ENCODE measurements around the gene LY86. TPM values are rescaled to one million over a fixed set of nuclear protein-coding genes. Genes with fewer than 3 reads are reported as not detected.

Gene LY86
- total RNA-seq, 2 experiments from 2014 or later: 0.90 to 1.5 TPM

DNA sequence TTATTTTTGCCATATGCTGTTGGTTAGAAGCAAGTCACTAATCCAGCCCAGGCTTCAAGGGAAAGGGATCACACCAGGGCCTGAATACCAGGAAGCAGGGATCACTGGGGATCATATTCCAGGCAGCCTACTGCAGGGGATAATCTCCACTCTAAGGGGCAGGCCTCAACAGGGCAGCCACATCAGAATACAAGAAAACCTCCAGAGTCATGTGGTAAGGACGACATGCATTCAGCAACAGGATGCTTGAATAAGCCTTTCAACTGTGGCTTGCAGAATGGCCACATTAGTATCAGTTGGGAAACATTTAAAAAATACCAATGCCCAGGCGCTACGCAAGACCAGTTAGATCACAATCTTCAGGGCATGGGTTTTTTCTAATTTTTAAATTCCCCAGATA is 109.1 kb downstream of the LY86 start:
- ATAC-seq (no peak), DNase-seq (no peak)
- Mint-ChIP-seq H3K4me3 (no peak overlapping the region), H3K27ac (no peak overlapping the region), H3K9me3 (ENCODE audit: low read depth) (no peaks in the 10 kb centered on the region), H3K27me3 (peaks cover 16% of the 10 kb centered on the region), H3K36me3 (ENCODE audit: low read depth) (no peaks in the 10 kb centered on the region), H3K4me1 (peaks cover 6% of the 10 kb centered on the region)
- CTCF ChIA-PET: no interaction called here
- intact Hi-C loops (cut with DNase I, micrococcal nuclease): no loop called here
- POLR2A ChIA-PET: no interaction called here

GRCh38 chr6:6699741-6700367 is 111.3 kb downstream of the LY86 start:
- Mint-ChIP-seq H3K27me3 (peaks cover 13% of the 10 kb centered on the region), H3K27ac (no peak overlapping the region), H3K36me3 (ENCODE audit: low read depth) (no peaks in the 10 kb centered on the region), H3K9me3 (ENCODE audit: low read depth) (no peaks in the 10 kb centered on the region), H3K4me1 (peaks cover 10% of the 10 kb centered on the region), H3K4me3 (no peak overlapping the region)
- ATAC-seq (no peak), DNase-seq (no peak)
- ChIA-PET CTCF (no interaction called here), POLR2A (no interaction called here)
- intact Hi-C loops (cut with DNase I, micrococcal nuclease): no loop called here

- no peaks in the 10 kb centered on the region for H3K9me3 Mint-ChIP-seq (ENCODE audit: low read depth)
- peaks cover 13% of the 10 kb centered on the region for H3K27me3 Mint-ChIP-seq
- H3K27ac Mint-ChIP-seq: no peak overlapping the region
- H3K36me3 Mint-ChIP-seq (ENCODE audit: low read depth): no peaks in the 10 kb centered on the region
- ATAC-seq: no peak
- ChIA-PET CTCF (no interaction called here), POLR2A (no interaction called here)
- DNase-seq: no peak
- intact Hi-C loops (cut with DNase I, micrococcal nuclease): no loop called here
- peaks cover 10% of the 10 kb centered on the region for H3K4me1 Mint-ChIP-seq
- H3K4me3 Mint-ChIP-seq: no peak overlapping the region
Measured at GRCh38 chr6:6700407-6701270, 112.1 kb downstream of the LY86 start.

GRCh38 chr6:6701864-6702263 is 113.3 kb downstream of the LY86 start:
- peaks cover 10% of the 10 kb centered on the region for H3K4me1 Mint-ChIP-seq
- no peaks in the 10 kb centered on the region for H3K36me3 Mint-ChIP-seq (ENCODE audit: low read depth)
- POLR2A ChIA-PET: no interaction called here
- DNase-seq (no peak), ATAC-seq (no peak)
- CTCF ChIA-PET: interaction anchor here (0.6 to 1.6 kb wide), 5 partner anchors 15 to 643 kb away, joined by 3 to 5 read pairs (median 4); no protein-coding TSS in a partner anchor
- H3K27ac Mint-ChIP-seq: no peak overlapping the region
- peaks cover 9% of the 10 kb centered on the region for H3K27me3 Mint-ChIP-seq
- intact Hi-C loops (cut with DNase I, micrococcal nuclease): no loop called here
- H3K9me3 Mint-ChIP-seq (ENCODE audit: low read depth): no peaks in the 10 kb centered on the region
- no peak overlapping the region for H3K4me3 Mint-ChIP-seq

DNA sequence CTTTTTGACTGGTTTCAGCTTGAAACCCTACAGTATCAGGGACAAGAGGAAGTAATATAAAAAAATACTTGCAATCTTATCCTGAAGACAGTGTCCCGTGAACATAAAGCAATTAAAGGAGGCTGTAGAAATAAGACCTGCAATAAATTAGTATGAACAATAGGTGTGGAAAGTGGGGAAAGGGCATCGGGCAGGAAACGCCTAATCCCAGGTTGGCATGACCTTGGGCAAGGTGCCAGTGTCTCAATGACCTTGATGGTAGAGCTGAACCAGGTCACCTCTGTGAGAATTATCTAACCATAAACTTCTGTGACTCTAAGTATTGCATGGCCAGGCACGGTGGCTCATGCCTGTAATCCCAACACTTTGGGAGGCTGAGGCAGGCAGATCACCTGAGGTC is 115.2 kb downstream of the LY86 start:
- H3K9me3 Mint-ChIP-seq (ENCODE audit: low read depth): no peaks in the 10 kb centered on the region
- no peak overlapping the region for H3K27ac Mint-ChIP-seq
- H3K36me3 Mint-ChIP-seq (ENCODE audit: low read depth): no peaks in the 10 kb centered on the region
- CTCF ChIA-PET: interaction anchor here (0.5 to 1.4 kb wide), 3 partner anchors 18 to 22 kb away, joined by 3 to 5 read pairs (median 3); no protein-coding TSS in a partner anchor
- no peak for DNase-seq
- H3K4me3 Mint-ChIP-seq: no peak overlapping the region
- peaks cover 9% of the 10 kb centered on the region for H3K27me3 Mint-ChIP-seq
- intact Hi-C loops (cut with DNase I, micrococcal nuclease): no loop called here
- H3K4me1 Mint-ChIP-seq: peaks cover 10% of the 10 kb centered on the region
- POLR2A ChIA-PET: interaction anchor here (0.6 kb wide), 1 partner anchor 1028 kb away, joined by 3 read pairs; no protein-coding TSS in a partner anchor
- ATAC-seq: no peak
